Astrocyte (in vitro differentiated cells and primary cell): ENCODE measurements around the gene ZNF385C. TPM values are rescaled to one million over a fixed set of nuclear protein-coding genes. Genes with fewer than 3 reads are reported as not detected.

Experiments used
- DNase-seq: peaks from one replicate; pipeline ENCODE4 v3.0.0-alpha.2; 2010; ENCODE audit warnings: low read depth
- FAIRE-seq: peaks from 2 replicates; lab custom pipeline; 2011; peaks lifted over from hg19 to GRCh38; lab: Jason Lieb, UNC
- H2AFZ ChIP-seq: 2 replicates; pipeline ENCODE4 v1.6.0; 2012; ENCODE audit warnings: low read depth, low read length, inconsistent platforms
- H3K27ac ChIP-seq: 2 replicates; pipeline ENCODE4 v1.5.1; 2011; ENCODE audit warnings: low read depth, low read length, inconsistent platforms
- H3K27me3 ChIP-seq: 2 replicates; pipeline ENCODE4 v1.6.0; 2011; ENCODE audit warnings: low read length, inconsistent platforms; ENCODE audit not compliant: insufficient read depth
- H3K36me3 ChIP-seq: 2 replicates; pipeline ENCODE4 v1.5.1; 2011; ENCODE audit warnings: low read length, inconsistent platforms; ENCODE audit not compliant: insufficient read depth
- H3K4me1 ChIP-seq: 2 replicates; pipeline ENCODE4 v1.5.1; 2011; ENCODE audit warnings: low read length, inconsistent platforms; ENCODE audit not compliant: insufficient read depth
- H3K4me2 ChIP-seq: 2 replicates; pipeline ENCODE4 v1.6.0; 2012; ENCODE audit warnings: low read length, inconsistent platforms
- H3K4me3 ChIP-seq: 2 replicates; pipeline ENCODE4 v1.5.1; 2011; ENCODE audit warnings: low read depth, mild to moderate bottlenecking, low read length, inconsistent platforms; ENCODE audit not compliant: insufficient read depth
- H3K79me2 ChIP-seq: 2 replicates; pipeline ENCODE4 v1.6.0; 2012; ENCODE audit warnings: mild to moderate bottlenecking, low read length, inconsistent platforms; ENCODE audit not compliant: insufficient read depth
- H3K9ac ChIP-seq: 2 replicates; pipeline ENCODE4 v1.6.0; 2012; ENCODE audit warnings: mild to moderate bottlenecking, low read length, inconsistent platforms
- H3K9me3 ChIP-seq: 2 replicates; pipeline ENCODE4 v1.5.1; 2012; ENCODE audit warnings: low read depth, mild to moderate bottlenecking, low read length, inconsistent platforms; ENCODE audit not compliant: insufficient read depth
- H4K20me1 ChIP-seq: 2 replicates; pipeline ENCODE4 v1.6.0; 2012; ENCODE audit warnings: low read length, inconsistent platforms; ENCODE audit not compliant: insufficient read depth
- H3K27ac Mint-ChIP-seq: one replicate; pipeline ENCODE4 v1.8.0; 2021; ENCODE audit warnings: mild to moderate bottlenecking, mixed read lengths; ENCODE audit not compliant: unreplicated experiment
- H3K27me3 Mint-ChIP-seq: one replicate; pipeline ENCODE4 v1.8.0; 2021; ENCODE audit warnings: low read depth, mixed read lengths; ENCODE audit not compliant: unreplicated experiment
- H3K36me3 Mint-ChIP-seq: one replicate; pipeline ENCODE4 v1.8.0; 2021; ENCODE audit warnings: low read depth, mixed read lengths; ENCODE audit not compliant: unreplicated experiment
- H3K4me1 Mint-ChIP-seq: one replicate; pipeline ENCODE4 v1.8.0; 2021; ENCODE audit warnings: low read depth, mixed read lengths; ENCODE audit not compliant: unreplicated experiment
- H3K4me3 Mint-ChIP-seq: one replicate; pipeline ENCODE4 v1.8.0; 2021; ENCODE audit warnings: mild to moderate bottlenecking, moderate library complexity, mixed read lengths; ENCODE audit not compliant: unreplicated experiment
- H3K9me3 Mint-ChIP-seq: one replicate; pipeline ENCODE4 v1.8.0; 2021; ENCODE audit warnings: mild to moderate bottlenecking, mixed read lengths; ENCODE audit not compliant: unreplicated experiment
- EZH2 ChIP-seq: IDR thresholded peaks from 2 replicates; pipeline ENCODE4 v1.6.1; 2012; ENCODE audit warnings: mild to moderate bottlenecking, low read length, inconsistent platforms; ENCODE audit not compliant: insufficient read depth
- total RNA-seq: library from RNA; stranded (reverse); gene quantifications from 2 replicates; pipeline ENCODE4 v1.2.1, GENCODE V29; 2021
- TF ChIP-seq, protein P1 (sequence below): IDR thresholded peaks from 2 replicates; pipeline ENCODE4 v1.5.1; 2011; ENCODE audit warnings: low read depth, mild to moderate bottlenecking, inconsistent platforms, low read length, moderate library complexity; ENCODE audit not compliant: insufficient read depth

Gene ZNF385C
- total RNA-seq, 1 donor from 2014 or later: 0.39 TPM

DNA sequence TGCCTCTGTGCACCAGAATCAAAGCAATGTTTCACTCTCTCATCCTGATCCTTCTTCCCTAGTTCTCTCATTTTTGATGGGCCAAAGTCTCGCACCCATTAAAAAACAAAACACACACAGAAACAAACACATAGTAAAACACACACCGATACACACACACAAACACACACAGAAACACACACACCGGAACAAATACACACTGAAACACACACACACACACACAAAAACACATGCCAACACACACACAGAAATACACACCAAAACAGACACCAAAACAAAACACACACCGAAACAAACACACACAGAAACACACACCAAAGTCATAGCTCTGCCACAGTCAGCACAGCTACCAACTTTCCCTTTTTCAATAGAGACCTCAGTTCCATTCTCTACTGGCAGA lies 33.0 kb upstream of the ZNF385C start:
- no peak overlapping the region for H3K27ac ChIP-seq
- peaks cover 40% of the 10 kb centered on the region for H3K4me1 ChIP-seq
- Mint-ChIP-seq H3K36me3 (peaks cover 24% of the 10 kb centered on the region), H3K4me3 (peak overlapping the region; percentile 63), H3K27ac (peak overlapping the region; percentile 60), H3K9me3 (no peaks in the 10 kb centered on the region), H3K27me3 (no peaks in the 10 kb centered on the region), H3K4me1 (peaks cover 71% of the 10 kb centered on the region)
- no peaks in the 10 kb centered on the region for H3K9me3 ChIP-seq
- peaks cover 27% of the 10 kb centered on the region for H3K36me3 ChIP-seq
- H3K27me3 ChIP-seq: no peaks in the 10 kb centered on the region
- peak overlapping the region; percentile 41 for H3K4me2 ChIP-seq
- H4K20me1 ChIP-seq: peaks cover 78% of the 10 kb centered on the region
- H2AFZ ChIP-seq: no peak overlapping the region
- FAIRE-seq (no peak), DNase-seq (no peak)
- no peak for TF ChIP-seq EZH2
- TF ChIP-seq, protein P1, sequence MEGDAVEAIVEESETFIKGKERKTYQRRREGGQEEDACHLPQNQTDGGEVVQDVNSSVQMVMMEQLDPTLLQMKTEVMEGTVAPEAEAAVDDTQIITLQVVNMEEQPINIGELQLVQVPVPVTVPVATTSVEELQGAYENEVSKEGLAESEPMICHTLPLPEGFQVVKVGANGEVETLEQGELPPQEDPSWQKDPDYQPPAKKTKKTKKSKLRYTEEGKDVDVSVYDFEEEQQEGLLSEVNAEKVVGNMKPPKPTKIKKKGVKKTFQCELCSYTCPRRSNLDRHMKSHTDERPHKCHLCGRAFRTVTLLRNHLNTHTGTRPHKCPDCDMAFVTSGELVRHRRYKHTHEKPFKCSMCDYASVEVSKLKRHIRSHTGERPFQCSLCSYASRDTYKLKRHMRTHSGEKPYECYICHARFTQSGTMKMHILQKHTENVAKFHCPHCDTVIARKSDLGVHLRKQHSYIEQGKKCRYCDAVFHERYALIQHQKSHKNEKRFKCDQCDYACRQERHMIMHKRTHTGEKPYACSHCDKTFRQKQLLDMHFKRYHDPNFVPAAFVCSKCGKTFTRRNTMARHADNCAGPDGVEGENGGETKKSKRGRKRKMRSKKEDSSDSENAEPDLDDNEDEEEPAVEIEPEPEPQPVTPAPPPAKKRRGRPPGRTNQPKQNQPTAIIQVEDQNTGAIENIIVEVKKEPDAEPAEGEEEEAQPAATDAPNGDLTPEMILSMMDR: no peak
- no peak overlapping the region for H3K9ac ChIP-seq
- H3K79me2 ChIP-seq: peaks cover 75% of the 10 kb centered on the region
- no peak overlapping the region for H3K4me3 ChIP-seq

DNA sequence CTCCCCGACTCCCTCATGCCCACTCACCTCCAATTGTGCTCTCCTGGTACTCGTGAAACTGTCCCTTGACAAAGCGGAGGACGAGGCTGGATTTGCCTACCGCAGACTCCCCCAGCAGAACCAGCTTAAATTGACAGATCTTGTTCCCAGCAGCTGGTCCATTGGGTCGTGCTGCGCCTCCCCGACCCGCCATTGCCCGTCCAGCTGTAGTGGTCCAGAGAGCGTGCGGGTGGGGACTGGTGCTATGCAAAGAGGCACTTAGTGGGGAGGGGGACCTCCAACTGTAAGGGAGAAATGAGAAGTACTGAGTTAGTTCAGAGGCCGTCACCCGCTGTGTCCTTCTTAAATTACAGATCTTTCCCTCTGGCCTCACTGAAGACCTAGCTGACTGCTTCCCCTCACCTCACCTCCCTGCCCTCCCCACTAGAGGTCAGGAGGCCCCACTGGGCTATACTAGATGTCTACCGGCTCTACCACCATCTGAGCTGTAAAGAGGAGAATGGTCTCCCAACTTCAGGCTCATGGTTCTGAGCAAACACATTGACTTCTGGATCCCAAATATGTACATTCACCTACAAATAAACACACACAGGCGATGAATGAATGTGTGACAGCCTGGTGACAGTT lies 32.1 kb upstream of the ZNF385C start:
- TF ChIP-seq, protein P1: no peak
- no peak for TF ChIP-seq EZH2
- H3K9ac ChIP-seq: no peak overlapping the region
- no peak overlapping the region for H3K27ac ChIP-seq
- FAIRE-seq (no peak), DNase-seq (no peak)
- Mint-ChIP-seq H3K9me3 (no peaks in the 10 kb centered on the region), H3K4me1 (peaks cover 63% of the 10 kb centered on the region), H3K27ac (peak overlapping the region; percentile 28), H3K27me3 (no peaks in the 10 kb centered on the region), H3K36me3 (peaks cover 21% of the 10 kb centered on the region), H3K4me3 (no peak overlapping the region)
- H3K4me3 ChIP-seq: no peak overlapping the region
- peaks cover 66% of the 10 kb centered on the region for H3K79me2 ChIP-seq
- no peaks in the 10 kb centered on the region for H3K9me3 ChIP-seq
- H4K20me1 ChIP-seq: peaks cover 69% of the 10 kb centered on the region
- no peaks in the 10 kb centered on the region for H3K27me3 ChIP-seq
- H3K4me1 ChIP-seq: peaks cover 31% of the 10 kb centered on the region
- H3K4me2 ChIP-seq: no peak overlapping the region
- peaks cover 27% of the 10 kb centered on the region for H3K36me3 ChIP-seq
- no peak overlapping the region for H2AFZ ChIP-seq

- TF ChIP-seq, protein P1: no peak
- H3K79me2 ChIP-seq: peaks cover 55% of the 10 kb centered on the region
- DNase-seq (no peak), FAIRE-seq (no peak)
- H3K27ac ChIP-seq: no peak overlapping the region
- Mint-ChIP-seq H3K4me3 (no peak overlapping the region), H3K4me1 (peaks cover 54% of the 10 kb centered on the region), H3K36me3 (peaks cover 21% of the 10 kb centered on the region), H3K27me3 (no peaks in the 10 kb centered on the region), H3K27ac (peak overlapping the region; percentile 34), H3K9me3 (no peaks in the 10 kb centered on the region)
- H3K4me2 ChIP-seq: no peak overlapping the region
- no peaks in the 10 kb centered on the region for H3K9me3 ChIP-seq
- peaks cover 27% of the 10 kb centered on the region for H3K36me3 ChIP-seq
- peaks cover 27% of the 10 kb centered on the region for H3K4me1 ChIP-seq
- H3K9ac ChIP-seq: no peak overlapping the region
- no peak overlapping the region for H3K4me3 ChIP-seq
- H3K27me3 ChIP-seq: no peaks in the 10 kb centered on the region
- peaks cover 63% of the 10 kb centered on the region for H4K20me1 ChIP-seq
- H2AFZ ChIP-seq: no peak overlapping the region
Observed at GRCh38 chr17:42129109-42129837, 31.0 kb upstream of the ZNF385C start.
